Endothelial cell of umbilical vein (primary cell): ENCODE results near the gene DLAT. TPM values are rescaled to one million over a fixed set of nuclear protein-coding genes. Genes with fewer than 3 reads are reported as not detected.
A peak's percentile ranks its signal among the peaks of the same experiment; 100 is the strongest.

Source experiments
- BruUV-seq: library from RNA; stranded (reverse); fragments of 400-500 nt; replicated peaks from 2 replicates; lab custom pipeline; 2021; lab: Mats Ljungman, UMichigan
- CTCF ChIA-PET: fragments of 300-600, 350-600 bp; sonication (Branson Sonifier 250); formaldehyde crosslinking; loops from one replicate; lab custom pipeline; 2021; ENCODE audit warnings: antibody characterized with exemption, inconsistent platforms; lab: Charles Lee
- POLR2A ChIA-PET: fragments of 300-600, 350-600 bp; sonication (Branson Sonifier 250); formaldehyde crosslinking; loops from one replicate; lab custom pipeline; 2021; ENCODE audit warnings: antibody characterized with exemption, inconsistent platforms; lab: Charles Lee
- DNase-seq: peaks from one replicate; pipeline ENCODE4 v3.0.0-alpha.2; 2011; ENCODE audit warnings: low read depth, low spot score
- FAIRE-seq: peaks from 2 replicates; lab custom pipeline; 2011; peaks lifted over from hg19 to GRCh38; lab: Jason Lieb, UNC
- H2AFZ ChIP-seq: 2 replicates; pipeline ENCODE4 v1.6.0; 2012; ENCODE audit warnings: low read depth, low read length, control low read depth, inconsistent platforms
- H3K27ac ChIP-seq: 2 replicates; pipeline ENCODE4 v1.5.1; 2011; ENCODE audit warnings: low read depth, mild to moderate bottlenecking, control low read depth, low read length, moderate library complexity; ENCODE audit not compliant: insufficient read depth
- H3K27me3 ChIP-seq, 2 experiments: 2 replicates each; pipeline versions ENCODE4 v1.6.0 to v1.6.1; 2011; ENCODE audit warnings: low read length in 2 of 2, mixed read lengths in 1 of 2; ENCODE audit not compliant: control insufficient read depth in 2 of 2, insufficient read depth in 2 of 2
- H3K36me3 ChIP-seq, 2 experiments: 2 replicates in 1 of 2; 3 replicates in 1 of 2; pipeline ENCODE4 v1.5.1; 2011; ENCODE audit warnings: low read length in 2 of 2, mild to moderate bottlenecking in 1 of 2, moderate library complexity in 1 of 2; ENCODE audit not compliant: control insufficient read depth in 2 of 2, insufficient read depth in 2 of 2; ENCODE audit errors: extremely low read depth in 1 of 2
- H3K4me1 ChIP-seq: 3 replicates; pipeline ENCODE4 v1.5.1; 2011; ENCODE audit warnings: mild to moderate bottlenecking, low read length; ENCODE audit not compliant: control insufficient read depth, insufficient read depth; ENCODE audit errors: extremely low read depth
- H3K4me2 ChIP-seq: 2 replicates; pipeline ENCODE4 v1.6.1; 2011; ENCODE audit warnings: low read length, control low read depth, mixed read lengths; ENCODE audit not compliant: insufficient read depth
- H3K4me3 ChIP-seq, 3 experiments: fragments of 200-600 bp in 1 of 3; sonication (generic), shearing (Covaris generic) in 1 of 3; replicated peaks in 1 of 3; 2 replicates each; pipeline ENCODE4 v1.5.1; 2011 to 2016; ENCODE audit warnings: control low read depth in 3 of 3, low read length in 3 of 3, mild to moderate bottlenecking in 2 of 3, inconsistent platforms in 1 of 3, low read depth in 1 of 3, moderate library complexity in 1 of 3; ENCODE audit not compliant: insufficient read depth in 1 of 3
- H3K79me2 ChIP-seq: 2 replicates; pipeline ENCODE4 v1.6.0; 2012; ENCODE audit warnings: low read length, inconsistent platforms; ENCODE audit not compliant: control insufficient read depth, insufficient read depth
- H3K9ac ChIP-seq: replicated peaks from 2 replicates; pipeline ENCODE3; 2011; ENCODE audit warnings: low read length, control low read depth; ENCODE audit not compliant: insufficient read depth; ENCODE audit errors: extremely low read depth
- H3K9me1 ChIP-seq: replicated peaks from 3 replicates; pipeline ENCODE4 v1.6.0; 2011; ENCODE audit warnings: mild to moderate bottlenecking, low read length; ENCODE audit not compliant: control insufficient read depth, insufficient read depth; ENCODE audit errors: extremely low read depth
- H3K9me3 ChIP-seq: replicated peaks from 2 replicates; pipeline ENCODE4 v1.5.1; 2012; ENCODE audit warnings: low read length, inconsistent platforms; ENCODE audit not compliant: control insufficient read depth, insufficient read depth
- H4K20me1 ChIP-seq: replicated peaks from 2 replicates; pipeline ENCODE3; 2011; ENCODE audit warnings: mild to moderate bottlenecking, low read length; ENCODE audit not compliant: control insufficient read depth, insufficient read depth; ENCODE audit errors: extremely low read depth
- EZH2 ChIP-seq: IDR thresholded peaks from 2 replicates; pipeline ENCODE4 v1.6.1; 2012; ENCODE audit warnings: borderline replicate concordance, low read depth, mild to moderate bottlenecking, moderate library complexity, low read length, inconsistent platforms; ENCODE audit not compliant: severe bottlenecking
- FOS ChIP-seq: IDR thresholded peaks from 2 replicates; pipeline ENCODE4 v1.6.1; 2011; ENCODE audit warnings: mild to moderate bottlenecking, low read length, moderate library complexity, borderline replicate concordance; ENCODE audit not compliant: insufficient read depth
- GATA2 ChIP-seq: IDR thresholded peaks from 2 replicates; pipeline ENCODE4 v1.7.0; 2011; ENCODE audit warnings: low read depth, mild to moderate bottlenecking, moderate library complexity, mixed read lengths, low read length; ENCODE audit not compliant: insufficient read length, insufficient read depth
- JUN ChIP-seq: IDR thresholded peaks from 2 replicates; pipeline ENCODE4 v1.6.1; 2011; ENCODE audit warnings: borderline replicate concordance, low read depth; ENCODE audit not compliant: insufficient read length, insufficient read depth
- MAX ChIP-seq: IDR thresholded peaks from 2 replicates; pipeline ENCODE4 v1.6.1; 2011; ENCODE audit not compliant: insufficient read depth, insufficient read length
- MYC ChIP-seq: IDR thresholded peaks from one replicate; pipeline ENCODE4 v1.6.1; 2011; ENCODE audit warnings: mild to moderate bottlenecking, low read depth, low read length
- POLR2AphosphoS5 ChIP-seq: IDR thresholded peaks from 2 replicates; pipeline ENCODE4 v1.6.1; 2012; ENCODE audit warnings: low read depth, mild to moderate bottlenecking, control low read depth, low read length, moderate library complexity; ENCODE audit not compliant: insufficient read depth
- dilution Hi-C: fragments of 300-500 bp; cut with MboI; formaldehyde crosslinking; loops from one replicate; pipeline ENCODE4 v1.15.0; 2019; ENCODE audit warnings: low sequenced_read_pairs; ENCODE audit not compliant: extremely low pct_ligation_motif_present
- intact Hi-C: fragments of 100-400 bp; cut with micrococcal nuclease; formaldehyde crosslinking; loops from one replicate; pipeline ENCODE4 v1.10.0; 2022
- polyA plus RNA-seq, 4 experiments: library from polyadenylated mRNA; depleted of rRNA in 3 of 4; stranded (reverse) in 3 of 4; unstranded in 1 of 4; fragments of >200 nt; gene quantifications; 2 replicates each; pipeline versions ENCODE4 v1.2.1 to v1.2.3, GENCODE V29; 2011 to 2012; ENCODE audit warnings: missing spikeins in 1 of 4
- total RNA-seq: library from RNA; stranded (reverse); gene quantifications from 2 replicates; pipeline ENCODE4 v1.2.3, GENCODE V29; 2021

Gene DLAT
- total and polyA plus RNA-seq, 2 donors (not counting 3 experiments of a cell fraction or from before 2014, with no cell fraction given), result 13.3 to 41.3 TPM

- no TSS peak for BruUV-seq
- H3K4me1 ChIP-seq, result peaks cover 7% of the 10 kb centered on the region
- no peaks in the 10 kb centered on the region for H3K9me1 ChIP-seq
- dilution Hi-C loops, result no loop called here
- TF ChIP-seq MAX (no peak), MYC (no peak), GATA2 (no peak), FOS (no peak), EZH2 (no peak)
- FAIRE-seq (peak; percentile 80), DNase-seq (peak; percentile 58)
- H3K79me2 ChIP-seq, result no peaks in the 10 kb centered on the region
- no peak overlapping the region for H3K9ac ChIP-seq
- H3K27me3 ChIP-seq, result no peaks in the 10 kb centered on the region
- ChIA-PET POLR2A (interaction anchor here (0.6 kb wide), 1 partner anchor 91 kb away, joined by 3 read pairs; no protein-coding TSS in a partner anchor), CTCF (interaction anchor here (0.6 to 0.9 kb wide), 3 partner anchors 85 to 95 kb away, joined by 3 to 4 read pairs (median 3); no protein-coding TSS in a partner anchor)
- H4K20me1 ChIP-seq, result no peaks in the 10 kb centered on the region
- intact Hi-C loops, result no loop called here
- H3K9me3 ChIP-seq, result no peaks in the 10 kb centered on the region
- H3K36me3 ChIP-seq, result peaks cover 6 to 9% of the 10 kb centered on the region in 2 experiments
- no peak overlapping the region for H2AFZ ChIP-seq
- no peak overlapping the region for H3K4me2 ChIP-seq
- no peak overlapping the region for H3K4me3 ChIP-seq
- no peak overlapping the region for H3K27ac ChIP-seq
Observed at GRCh38 chr11:112016765-112017376, 8.3 kb upstream of the DLAT start.

- Histone ChIP-seq H3K4me1 (peaks cover 7% of the 10 kb centered on the region), H3K9me1 (no peaks in the 10 kb centered on the region), H3K27me3 (no peaks in the 10 kb centered on the region), H3K4me2 (no peak overlapping the region), H3K4me3 (no peak overlapping the region), H3K27ac (no peak overlapping the region), H3K9ac (no peak overlapping the region), H4K20me1 (no peaks in the 10 kb centered on the region), H3K9me3 (no peaks in the 10 kb centered on the region), H3K79me2 (no peaks in the 10 kb centered on the region), H3K36me3 (peaks cover 6 to 9% of the 10 kb centered on the region in 2 experiments), H2AFZ (no peak overlapping the region)
- DNase-seq (peak; percentile 27), FAIRE-seq (no peak)
- ChIA-PET CTCF (interaction anchor here (0.6 to 0.9 kb wide), 3 partner anchors 86 to 96 kb away, joined by 3 to 4 read pairs (median 3); no protein-coding TSS in a partner anchor), POLR2A (interaction anchor here (0.6 kb wide), 1 partner anchor 91 kb away, joined by 3 read pairs; no protein-coding TSS in a partner anchor)
- BruUV-seq, result no TSS peak
- intact Hi-C loops, result no loop called here
- dilution Hi-C loops, result no loop called here
- peak; percentile 61 for TF ChIP-seq GATA2
- TF ChIP-seq MYC, result no peak
- TF ChIP-seq JUN, result no peak
- no peak for TF ChIP-seq MAX
- no peak for TF ChIP-seq EZH2
- TF ChIP-seq POLR2AphosphoS5, result peak; percentile 33
Observed at GRCh38 chr11:112017538-112017937, 7.7 kb upstream of the DLAT start.
